ENCODE measurements around the gene RPSA. TPM values are rescaled to one million over a fixed set of nuclear protein-coding genes. Genes with fewer than 3 reads are reported as not detected.

The RPSA gene
- total RNA-seq, result 2,284 and 3,404 TPM in 2 replicates

DNA sequence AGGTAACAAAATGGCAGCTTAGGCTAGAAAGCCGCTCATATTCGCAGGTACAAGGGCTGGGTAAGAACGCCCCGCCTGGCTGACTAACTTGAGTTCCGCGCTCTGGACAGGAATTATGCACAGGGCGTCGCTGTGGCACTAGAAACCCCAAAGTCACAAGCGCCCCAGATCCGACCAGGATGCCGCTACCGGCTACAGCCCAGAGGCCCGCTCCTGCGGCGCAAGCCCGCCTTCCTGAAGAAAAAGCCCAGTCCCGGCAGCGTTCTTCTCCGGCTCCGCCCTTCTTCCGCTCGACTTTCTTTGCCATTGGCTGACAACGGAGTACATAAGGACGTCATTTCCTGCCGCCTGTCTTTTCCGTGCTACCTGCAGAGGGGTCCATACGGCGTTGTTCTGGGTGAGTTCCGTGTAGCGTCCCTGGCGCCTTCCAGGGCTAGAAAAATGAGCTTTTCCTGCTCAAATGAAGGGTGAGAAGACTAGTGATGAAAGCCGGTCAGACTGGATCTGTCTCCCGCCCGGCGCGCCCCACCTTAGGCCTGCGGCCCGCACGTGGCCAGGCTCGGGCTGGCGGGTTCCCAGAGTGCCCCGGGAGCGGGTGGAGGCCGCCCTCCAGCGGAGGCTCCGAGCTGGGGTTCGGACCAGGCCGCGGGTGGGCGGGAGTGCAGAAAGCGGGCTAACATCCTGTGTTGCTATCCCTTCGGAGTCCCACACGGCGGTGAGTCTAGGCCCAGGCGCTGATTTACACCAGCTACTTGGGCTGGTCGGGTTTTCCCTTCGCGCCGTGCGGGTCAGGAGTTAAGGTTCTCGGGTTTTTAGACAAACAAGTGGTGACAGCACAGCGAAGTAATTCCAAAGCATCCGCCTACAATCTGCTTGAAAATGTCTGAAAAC is at the start of gene RPSA:
RPSA (plus strand) TSS at position 353 of the 891 bp plus-strand sequence. CDS start 934 bp downstream, outside the sequence.

DNA sequence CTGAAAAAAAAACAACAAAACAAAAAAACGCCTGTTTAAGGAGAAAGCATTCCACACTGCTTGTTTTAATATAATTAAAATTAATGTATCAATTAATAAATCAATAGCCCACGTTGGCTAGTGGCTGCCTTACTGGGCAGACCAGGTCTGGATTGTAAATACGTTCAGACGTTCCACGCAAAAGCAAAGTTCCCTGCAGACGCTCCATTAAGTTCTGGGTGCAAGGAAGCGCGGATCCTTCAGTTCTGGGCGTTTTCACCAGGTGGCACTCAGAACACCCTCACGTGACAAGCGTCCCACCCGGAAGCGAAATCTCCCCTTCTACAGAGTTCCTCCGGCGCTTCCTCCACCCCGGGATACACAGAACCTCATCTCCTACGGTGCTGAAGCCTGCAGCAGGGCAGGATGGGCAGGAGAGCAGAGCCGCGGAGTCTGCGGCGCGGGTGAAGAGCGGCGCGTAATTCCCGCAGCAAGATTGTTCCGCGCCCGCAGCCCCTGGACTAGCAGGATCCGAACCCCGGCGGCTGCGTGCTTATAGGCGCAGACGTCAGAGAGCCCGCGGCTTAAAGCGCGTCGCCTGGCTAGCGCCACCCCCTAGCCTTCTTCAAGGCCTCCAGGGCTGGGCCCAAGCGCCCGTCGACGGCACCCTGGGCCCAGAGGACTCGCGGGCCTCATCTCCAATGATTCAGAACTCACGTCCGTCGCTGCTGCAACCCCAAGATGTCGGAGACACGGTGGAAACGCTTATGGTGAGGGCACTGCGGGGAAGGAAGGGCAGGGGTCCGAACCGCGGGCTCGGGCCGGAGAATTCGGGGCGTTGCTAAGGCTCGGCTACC is 23.3 kb upstream of the RPSA start, which contains the start of gene SLC25A38:
SLC25A38 (plus strand) TSS at position 326 of the 836 bp plus-strand sequence; CDS start at position 681, 355 bp downstream.

Other genes with a start within 250 kb of the RPSA start
- under 0.01 TPM in 1 of 2 replicates, not detected in the other for gene XIRP1, start 214.1 kb upstream of the RPSA start, total RNA-seq
- gene CX3CR1, start 126.7 kb upstream of the RPSA start, total RNA-seq, result under 0.01 TPM in 1 of 2 replicates, not detected in the other
- gene CCR8, start 77.0 kb upstream of the RPSA start, total RNA-seq, result not detected in 2 replicates
- gene SLC25A38, start 23.4 kb upstream of the RPSA start, total RNA-seq, result 16.9 and 19.2 TPM in 2 replicates
- not detected in 2 replicates for gene MOBP, start 61.0 kb downstream of the RPSA start, total RNA-seq